Naive thymus-derived CD4-positive, alpha-beta T cell (primary cell): ENCODE data around the gene RC3H1. TPM values are rescaled to one million over a fixed set of nuclear protein-coding genes. Genes with fewer than 3 reads are reported as not detected.
"Not testable (repeated sequence)": the region's sequence is repeated elsewhere in the genome, so short reads cannot be mapped to it uniquely, and the experiment has no call there.

Source experiments
- ATAC-seq: fragments of 150-1000 bp; cut with Tn5 transposase; 2 replicates; pipeline ENCODE4 v1.10.0; 2021; ENCODE audit warnings: mild to moderate bottlenecking, moderate library complexity
- CTCF ChIA-PET: fragments of 350-600 bp; sonication (Branson Sonifier 250); formaldehyde crosslinking; loops from one replicate; lab custom pipeline; 2021; ENCODE audit warnings: antibody characterized with exemption; lab: Charles Lee
- POLR2A ChIA-PET: fragments of 350-600 bp; sonication (Branson Sonifier 250); formaldehyde crosslinking; loops from one replicate; lab custom pipeline; 2021; ENCODE audit warnings: antibody characterized with exemption, inconsistent platforms; lab: Charles Lee
- DNase-seq, 9 donors: peaks; one replicate each; pipeline versions ENCODE4 v3.0.0 to v3.0.0-alpha.2; 2020 to 2022; ENCODE audit warnings: mixed read lengths in 1 of 9
- H3K27ac ChIP-seq: one replicate; pipeline ENCODE4 v1.7.0; 2013; ENCODE audit warnings: mild to moderate bottlenecking, low read depth, low read length, moderate library complexity
- H3K27me3 ChIP-seq, 2 donors: one replicate each; pipeline ENCODE4 v1.7.0; 2013; ENCODE audit warnings: low read length in 2 of 2, mild to moderate bottlenecking in 2 of 2, moderate library complexity in 2 of 2; ENCODE audit not compliant: control insufficient read depth in 2 of 2, insufficient read depth in 2 of 2
- H3K36me3 ChIP-seq, 3 experiments: 1 replicate in 2 of 3; 2 replicates in 1 of 3; pipeline ENCODE4 v1.7.0; 2013; ENCODE audit warnings: low read length in 3 of 3, mild to moderate bottlenecking in 3 of 3, moderate library complexity in 1 of 3; ENCODE audit not compliant: insufficient read depth in 3 of 3, control insufficient read depth in 2 of 3
- H3K4me1 ChIP-seq, 2 donors: one replicate each; pipeline ENCODE4 v1.7.0; 2013; ENCODE audit warnings: low read length in 2 of 2, mild to moderate bottlenecking in 2 of 2, moderate library complexity in 1 of 2; ENCODE audit not compliant: control insufficient read depth in 2 of 2, insufficient read depth in 2 of 2
- H3K4me3 ChIP-seq: 2 replicates; pipeline ENCODE4 v1.7.0; 2013; ENCODE audit warnings: mild to moderate bottlenecking, low read length
- H3K9me3 ChIP-seq, 3 experiments: 1 replicate in 2 of 3; 2 replicates in 1 of 3; pipeline ENCODE4 v1.7.0; 2013; ENCODE audit warnings: low read length in 3 of 3; ENCODE audit not compliant: control insufficient read depth in 2 of 3
- H3K27ac Mint-ChIP-seq, 9 donors: one replicate each; pipeline ENCODE4 v1.8.0; 2020 to 2022; ENCODE audit warnings: mixed read lengths in 9 of 9, mild to moderate bottlenecking in 8 of 9, moderate library complexity in 5 of 9, inconsistent platforms in 2 of 9
- H3K27me3 Mint-ChIP-seq, 5 donors: one replicate each; pipeline ENCODE4 v1.8.0; 2021 to 2022; ENCODE audit warnings: mixed read lengths in 5 of 5, mild to moderate bottlenecking in 1 of 5
- H3K36me3 Mint-ChIP-seq, 5 donors: one replicate each; pipeline ENCODE4 v1.8.0; 2020 to 2022; ENCODE audit warnings: mixed read lengths in 5 of 5, mild to moderate bottlenecking in 3 of 5, inconsistent platforms in 1 of 5
- H3K4me1 Mint-ChIP-seq, 7 donors: one replicate each; pipeline ENCODE4 v1.8.0; 2020 to 2022; ENCODE audit warnings: mixed read lengths in 7 of 7, mild to moderate bottlenecking in 3 of 7, inconsistent platforms in 1 of 7
- H3K4me3 Mint-ChIP-seq, 10 donors: one replicate each; pipeline ENCODE4 v1.8.0; 2020 to 2022; ENCODE audit warnings: mild to moderate bottlenecking in 10 of 10, mixed read lengths in 10 of 10, moderate library complexity in 6 of 10, inconsistent platforms in 2 of 10
- H3K9me3 Mint-ChIP-seq, 11 donors: one replicate each; pipeline ENCODE4 v1.8.0; 2020 to 2022; ENCODE audit warnings: mixed read lengths in 11 of 11, mild to moderate bottlenecking in 4 of 11, inconsistent platforms in 1 of 11, moderate library complexity in 1 of 11
- intact Hi-C, 2 donors: fragments of 100-400 bp; cut with micrococcal nuclease; formaldehyde crosslinking; loops; one replicate each; pipeline ENCODE4 v1.15.1; 2023
- polyA plus RNA-seq, 2 donors: library from polyadenylated mRNA; unstranded; fragments of 300-500 nt; fragmentation: Illumina TruSeq; gene quantifications; one replicate each; pipeline ENCODE4 v1.2.3, GENCODE V29; 2021
- total RNA-seq, 6 experiments: library from RNA in 5 of 6; stranded (reverse) in 5 of 6; gene quantifications; 1 replicate in 5 of 6; 2 replicates in 1 of 6; pipeline ENCODE4 v1.2.3 and lab custom pipeline; 2021 to 2026

The RC3H1 gene
- total and polyA plus RNA-seq, 7 experiments from 2014 or later: 6.7 to 49.5 (median 40.5) TPM

DNA sequence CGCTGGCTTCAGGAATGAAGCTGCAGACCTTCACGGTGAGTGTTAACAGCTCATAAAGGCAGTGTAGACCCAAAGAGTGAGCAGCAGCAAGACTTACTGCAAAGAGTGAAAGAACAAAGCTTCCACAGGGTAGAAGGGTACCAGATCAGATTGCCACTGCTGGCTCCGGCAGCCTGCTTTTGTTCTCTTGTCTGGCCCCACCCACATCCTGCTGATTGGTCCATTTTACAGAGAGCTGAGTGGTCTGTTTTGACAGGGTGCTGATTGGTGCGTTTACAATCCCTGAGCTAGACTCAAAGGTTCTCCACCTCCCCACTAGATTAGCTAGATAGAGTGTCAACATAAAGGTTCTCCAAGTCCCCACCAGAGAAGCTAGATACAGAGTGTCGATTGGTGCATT lies 33.6 kb upstream of the RC3H1 start:
- H3K4me3 ChIP-seq, H3K4me1 Mint-ChIP-seq, DNase-seq, H3K27ac ChIP-seq, ATAC-seq, POLR2A ChIA-PET, H3K27ac Mint-ChIP-seq, intact Hi-C loops, H3K4me3 Mint-ChIP-seq, H3K9me3 ChIP-seq, H3K36me3 ChIP-seq, H3K9me3 Mint-ChIP-seq, H3K27me3 Mint-ChIP-seq, H3K36me3 Mint-ChIP-seq, H3K27me3 ChIP-seq, H3K4me1 ChIP-seq: not testable (repeated sequence)
- CTCF ChIA-PET: interaction anchor here (0.6 kb wide), 1 partner anchor 427 kb away, joined by 6 read pairs; no protein-coding TSS in a partner anchor

GRCh38 chr1:174053826-174054225 lies 31.7 kb upstream of the RC3H1 start:
- DNase-seq (no peak), ATAC-seq (no peak)
- H3K27ac ChIP-seq: no peak overlapping the region
- CTCF ChIA-PET: interaction anchor here (0.6 to 0.7 kb wide), 2 partner anchors 139 to 455 kb away, joined by 3 to 8 read pairs; no protein-coding TSS in a partner anchor
- Mint-ChIP-seq H3K9me3 (peaks cover 0 to 2% (median 0%) of the 10 kb centered on the region in 11 donors), H3K27me3 (peaks cover 0 to 5% (median 0%) of the 10 kb centered on the region in 5 donors), H3K4me3 (no peak overlapping the region), H3K4me1 (no peaks in the 10 kb centered on the region), H3K27ac (no peak overlapping the region), H3K36me3 (no peaks in the 10 kb centered on the region)
- no peaks in the 10 kb centered on the region for H3K27me3 ChIP-seq
- no peak overlapping the region for H3K4me3 ChIP-seq
- intact Hi-C loops: no loop called here
- no peaks in the 10 kb centered on the region for H3K4me1 ChIP-seq
- H3K36me3 ChIP-seq: no peaks in the 10 kb centered on the region
- POLR2A ChIA-PET: no interaction called here
- no peaks in the 10 kb centered on the region for H3K9me3 ChIP-seq

- ATAC-seq: no peak
- Mint-ChIP-seq H3K36me3 (no peaks in the 10 kb centered on the region), H3K4me1 (peaks cover 0 to 2% (median 0%) of the 10 kb centered on the region in 7 donors), H3K27me3 (peaks cover 0 to 5% (median 0%) of the 10 kb centered on the region in 5 donors), H3K27ac (no peak overlapping the region), H3K9me3 (peaks cover 0 to 2% (median 0%) of the 10 kb centered on the region in 11 donors), H3K4me3 (no peak overlapping the region)
- Histone ChIP-seq H3K4me1 (no peaks in the 10 kb centered on the region), H3K27ac (no peak overlapping the region), H3K36me3 (no peaks in the 10 kb centered on the region), H3K9me3 (no peaks in the 10 kb centered on the region), H3K27me3 (no peaks in the 10 kb centered on the region), H3K4me3 (no peak overlapping the region)
- no peak for DNase-seq
- ChIA-PET CTCF (no interaction called here), POLR2A (no interaction called here)
- intact Hi-C loops: no loop called here
Measured at GRCh38 chr1:174052621-174053020, 30.5 kb upstream of the RC3H1 start.

GRCh38 chr1:174051956-174052355 lies 29.8 kb upstream of the RC3H1 start:
- H3K4me3 Mint-ChIP-seq: no peak overlapping the region
- no peaks in the 10 kb centered on the region for H3K4me1 ChIP-seq
- H3K36me3 Mint-ChIP-seq: no peaks in the 10 kb centered on the region
- no peaks in the 10 kb centered on the region for H3K36me3 ChIP-seq
- no peak overlapping the region for H3K4me3 ChIP-seq
- DNase-seq (no peak), ATAC-seq (no peak)
- peaks cover 0 to 2% (median 0%) of the 10 kb centered on the region in 7 donors for H3K4me1 Mint-ChIP-seq
- H3K27me3 ChIP-seq: no peaks in the 10 kb centered on the region
- H3K9me3 Mint-ChIP-seq: peaks cover 0 to 2% (median 0%) of the 10 kb centered on the region in 11 donors
- no peak overlapping the region for H3K27ac ChIP-seq
- intact Hi-C loops: no loop called here
- no peaks in the 10 kb centered on the region for H3K9me3 ChIP-seq
- POLR2A ChIA-PET: no interaction called here
- CTCF ChIA-PET: interaction anchor here (0.7 kb wide), 1 partner anchor 138 kb away, joined by 3 read pairs; no protein-coding TSS in a partner anchor
- H3K27me3 Mint-ChIP-seq: peaks cover 0 to 5% (median 0%) of the 10 kb centered on the region in 5 donors
- H3K27ac Mint-ChIP-seq: no peak overlapping the region

GRCh38 chr1:174049514-174049913 lies 27.4 kb upstream of the RC3H1 start:
- Histone ChIP-seq H3K4me1 (no peaks in the 10 kb centered on the region), H3K27ac (no peak overlapping the region), H3K4me3 (no peak overlapping the region), H3K36me3 (no peaks in the 10 kb centered on the region), H3K27me3 (no peaks in the 10 kb centered on the region), H3K9me3 (no peaks in the 10 kb centered on the region)
- Mint-ChIP-seq H3K4me3 (no peak overlapping the region), H3K4me1 (peaks cover 0 to 3% (median 0%) of the 10 kb centered on the region in 7 donors), H3K36me3 (no peaks in the 10 kb centered on the region), H3K27me3 (peaks cover 0 to 5% (median 0%) of the 10 kb centered on the region in 5 donors), H3K9me3 (no peaks in the 10 kb centered on the region), H3K27ac (no peak overlapping the region)
- ATAC-seq: no peak
- no peak for DNase-seq
- ChIA-PET POLR2A (no interaction called here), CTCF (no interaction called here)
- intact Hi-C loops: no loop called here

GRCh38 chr1:174044418-174045222 lies 22.5 kb upstream of the RC3H1 start:
- DNase-seq (no peak), ATAC-seq (no peak)
- Mint-ChIP-seq H3K4me3 (no peak overlapping the region), H3K27me3 (no peaks in the 10 kb centered on the region), H3K36me3 (no peaks in the 10 kb centered on the region), H3K4me1 (peaks cover 0 to 5% (median 0%) of the 10 kb centered on the region in 7 donors), H3K27ac (no peak overlapping the region), H3K9me3 (no peaks in the 10 kb centered on the region)
- intact Hi-C loops: no loop called here
- no peaks in the 10 kb centered on the region for H3K4me1 ChIP-seq
- H3K27ac ChIP-seq: no peak overlapping the region
- H3K27me3 ChIP-seq: no peaks in the 10 kb centered on the region
- no peak overlapping the region for H3K4me3 ChIP-seq
- ChIA-PET CTCF (no interaction called here), POLR2A (no interaction called here)
- no peaks in the 10 kb centered on the region for H3K36me3 ChIP-seq
- H3K9me3 ChIP-seq: no peaks in the 10 kb centered on the region

DNA sequence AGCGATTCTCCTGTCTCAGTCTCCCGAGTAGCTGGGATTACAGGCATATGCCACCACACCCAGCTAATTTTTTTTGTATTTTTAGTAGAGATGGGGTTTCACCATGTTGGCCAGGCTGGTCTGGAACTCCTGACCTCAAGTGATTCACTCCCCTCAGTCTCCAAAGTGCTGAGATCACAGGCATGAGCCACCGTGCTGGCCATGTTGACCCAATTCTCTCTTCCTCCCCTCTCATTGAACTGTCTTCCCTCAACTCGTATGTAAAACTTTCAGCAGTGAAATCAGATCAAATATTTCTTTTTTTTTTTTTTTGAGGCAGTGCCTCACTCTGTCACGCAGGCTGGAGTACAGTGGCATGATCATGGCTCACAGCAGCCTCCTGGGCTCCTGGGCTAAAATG lies 20.4 kb upstream of the RC3H1 start:
- not testable (repeated sequence) for ATAC-seq, H3K36me3 Mint-ChIP-seq

More for the DNA sequence above, 20.4 kb upstream of the RC3H1 start:
- POLR2A ChIA-PET, H3K4me3 Mint-ChIP-seq, CTCF ChIA-PET, H3K9me3 ChIP-seq, H3K27ac ChIP-seq, DNase-seq, H3K9me3 Mint-ChIP-seq, H3K4me1 Mint-ChIP-seq, H3K27me3 ChIP-seq, H3K27ac Mint-ChIP-seq, intact Hi-C loops, H3K4me3 ChIP-seq, H3K4me1 ChIP-seq, H3K36me3 ChIP-seq, H3K27me3 Mint-ChIP-seq: not testable (repeated sequence)
